GM18868 (cell line): ENCODE measurements around the gene P2RX1.
"Not testable (repeated sequence)": the region's sequence is repeated elsewhere in the genome, so short reads cannot be mapped to it uniquely, and the experiment has no call there.

Source experiments
- ATAC-seq: cut with Tn5 transposase; IDR thresholded peaks from one replicate; pipeline ENCODE4 v1.9.1; 2021; ENCODE audit warnings: mild to moderate bottlenecking, moderate library complexity; ENCODE audit not compliant: unreplicated experiment

P2RX1 gene

DNA sequence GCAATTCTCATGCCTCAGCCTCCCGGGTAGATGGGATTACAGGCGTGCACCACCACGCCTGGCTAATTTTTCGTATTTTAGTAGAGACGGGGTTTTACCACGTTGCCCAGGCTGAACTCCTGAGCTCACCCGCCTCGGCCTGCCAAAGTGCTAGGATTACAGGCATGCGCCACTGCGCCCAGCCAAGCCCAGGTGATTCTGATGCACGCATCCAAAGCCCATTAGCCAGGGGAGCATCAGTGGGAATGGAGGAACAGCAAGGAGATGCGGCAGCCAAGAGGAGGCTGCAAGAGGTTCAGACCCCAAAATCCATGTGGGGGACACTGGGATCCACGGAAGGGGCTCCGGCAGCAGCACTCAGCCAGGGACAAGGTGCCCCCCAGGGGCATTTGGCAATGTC is 35.9 kb upstream of the P2RX1 start:
- no peak for ATAC-seq

DNA sequence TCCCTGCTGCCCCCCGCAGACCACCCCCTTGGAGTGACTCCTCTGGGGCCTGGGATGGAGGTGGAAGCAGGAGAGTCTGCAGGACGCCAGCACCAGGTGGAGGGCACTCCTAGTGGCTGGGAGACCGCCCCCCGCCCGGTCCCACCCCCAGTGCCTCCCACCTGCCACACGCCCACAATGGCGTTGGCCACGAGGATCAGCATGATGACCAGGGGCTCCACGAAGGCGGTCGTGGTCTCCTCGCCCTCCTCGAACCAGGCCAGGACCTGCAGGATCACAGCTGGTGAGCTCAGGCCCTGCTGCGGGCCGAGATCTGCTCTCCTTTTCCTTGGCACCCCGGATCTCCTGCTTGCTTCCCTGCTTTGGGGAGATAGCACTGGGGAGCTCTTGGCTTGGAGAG is 35.2 kb upstream of the P2RX1 start:
- no peak for ATAC-seq

DNA sequence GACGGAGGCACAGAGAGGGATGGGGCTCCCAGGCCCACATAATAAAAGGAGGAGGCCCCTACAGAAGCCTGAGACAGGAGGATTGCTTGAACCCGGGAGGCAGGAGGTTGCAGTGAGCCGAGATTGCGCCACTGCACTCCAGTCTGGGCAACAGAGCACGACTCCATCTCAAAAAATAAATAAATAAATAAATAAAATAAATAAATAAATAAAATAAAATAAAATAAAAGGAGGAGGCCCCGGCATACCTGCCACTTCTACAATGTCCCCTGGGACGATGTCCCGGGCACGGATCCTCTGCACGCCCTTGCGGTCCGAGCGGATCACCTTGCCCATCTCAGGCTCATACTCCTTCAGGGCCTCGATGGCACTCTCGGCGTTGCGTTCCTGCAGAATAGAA is 34.7 kb upstream of the P2RX1 start:
- ATAC-seq = no peak

DNA sequence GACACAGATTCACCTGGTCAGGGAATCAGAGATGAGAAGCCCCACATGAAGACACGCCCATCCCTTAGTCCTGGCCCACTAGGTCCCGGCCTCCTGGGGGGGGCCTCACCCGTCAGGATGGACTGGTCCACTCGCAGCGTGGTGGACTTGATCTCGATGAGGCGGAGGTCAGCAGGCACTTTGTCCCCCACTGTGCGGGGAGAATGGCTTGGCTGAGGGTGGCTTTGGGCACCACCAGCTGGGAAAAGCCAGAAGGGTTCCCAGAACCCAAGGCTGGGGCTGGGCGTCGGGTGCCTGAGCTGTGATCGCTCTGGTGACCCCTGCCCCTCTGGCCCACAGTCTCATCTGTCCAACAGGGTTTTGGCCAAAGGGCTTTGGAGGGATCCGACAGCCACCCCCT is 34.3 kb upstream of the P2RX1 start:
- ATAC-seq = no peak

GRCh38 chr17:3949418-3949817 is 33.2 kb upstream of the P2RX1 start:
- ATAC-seq = no peak

GRCh38 chr17:3948551-3948950 is 32.3 kb upstream of the P2RX1 start:
- not testable (repeated sequence) for ATAC-seq

- ATAC-seq = no peak
Measured at GRCh38 chr17:3947318-3947810, 31.1 kb upstream of the P2RX1 start.

- no peak for ATAC-seq
Measured at GRCh38 chr17:3946711-3947235, 30.5 kb upstream of the P2RX1 start.

DNA sequence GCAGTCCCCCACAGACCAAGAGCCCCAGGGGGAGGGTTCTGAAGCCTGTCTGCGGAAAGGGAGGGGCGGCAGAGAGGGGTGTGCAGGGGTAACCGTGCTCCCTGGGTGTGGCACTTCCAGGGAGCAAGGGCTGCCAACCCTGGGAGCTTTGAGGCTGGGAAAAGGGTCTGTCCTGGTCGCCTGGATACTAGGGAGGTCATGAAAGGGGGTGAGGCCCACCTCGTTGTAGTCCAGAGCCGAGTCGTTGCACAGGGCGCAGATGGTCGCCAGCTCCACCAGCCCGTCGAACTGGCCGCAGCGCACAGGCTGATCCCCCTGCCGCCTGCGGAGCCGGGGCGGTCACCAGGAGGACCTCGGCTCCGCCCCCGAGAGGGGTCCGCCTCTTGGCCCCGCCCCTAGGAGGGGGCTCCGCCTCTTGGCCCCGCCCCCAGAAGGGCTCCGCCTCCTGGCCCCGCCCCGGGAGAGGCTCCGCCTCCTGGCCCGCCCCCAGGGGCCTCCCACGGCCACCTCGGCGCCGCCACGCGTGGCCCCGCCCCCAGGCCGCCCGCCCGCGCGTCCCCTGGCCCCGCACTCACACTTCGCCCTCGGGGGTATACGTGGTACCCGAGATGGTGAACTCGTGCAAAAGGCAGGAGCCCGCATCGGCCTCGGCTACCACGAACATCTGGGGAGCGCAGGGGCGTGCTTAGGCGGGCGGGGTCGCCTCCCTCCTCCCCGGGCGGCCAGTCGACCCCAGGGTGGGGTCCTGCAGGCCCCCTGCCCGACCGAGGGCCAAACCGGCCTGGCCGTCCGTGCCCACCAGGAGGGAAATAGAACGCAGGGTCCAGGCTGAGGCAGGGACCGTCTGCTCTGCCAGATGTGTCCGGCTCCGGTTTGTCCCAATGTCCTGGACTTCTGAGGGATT is 28.5 kb upstream of the P2RX1 start:
- no peak for ATAC-seq

- ATAC-seq = no peak
Measured at GRCh38 chr17:3943240-3943891, 27.1 kb upstream of the P2RX1 start.

GRCh38 chr17:3940965-3941698 is 24.9 kb upstream of the P2RX1 start:
- no peak for ATAC-seq

DNA sequence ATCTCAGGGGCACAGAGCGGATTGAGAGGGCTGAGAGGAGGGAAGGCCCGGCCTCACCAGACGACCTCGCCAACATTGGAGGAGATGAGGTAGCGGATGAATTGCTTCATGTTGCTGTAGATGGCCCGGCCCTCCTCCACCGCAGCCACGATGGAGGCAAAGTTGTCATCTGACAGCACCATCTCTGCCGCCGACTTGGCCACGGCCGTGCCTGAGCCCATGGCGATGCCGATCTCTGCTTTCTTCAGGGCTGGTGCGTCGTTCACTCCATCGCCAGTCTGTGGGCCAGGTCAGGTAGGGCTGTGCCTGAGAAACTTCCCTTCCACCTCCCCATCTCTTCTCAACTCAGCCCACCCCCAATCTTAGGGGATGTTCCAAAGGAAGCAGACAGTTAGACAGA is 21.1 kb upstream of the P2RX1 start:
- ATAC-seq = no peak

DNA sequence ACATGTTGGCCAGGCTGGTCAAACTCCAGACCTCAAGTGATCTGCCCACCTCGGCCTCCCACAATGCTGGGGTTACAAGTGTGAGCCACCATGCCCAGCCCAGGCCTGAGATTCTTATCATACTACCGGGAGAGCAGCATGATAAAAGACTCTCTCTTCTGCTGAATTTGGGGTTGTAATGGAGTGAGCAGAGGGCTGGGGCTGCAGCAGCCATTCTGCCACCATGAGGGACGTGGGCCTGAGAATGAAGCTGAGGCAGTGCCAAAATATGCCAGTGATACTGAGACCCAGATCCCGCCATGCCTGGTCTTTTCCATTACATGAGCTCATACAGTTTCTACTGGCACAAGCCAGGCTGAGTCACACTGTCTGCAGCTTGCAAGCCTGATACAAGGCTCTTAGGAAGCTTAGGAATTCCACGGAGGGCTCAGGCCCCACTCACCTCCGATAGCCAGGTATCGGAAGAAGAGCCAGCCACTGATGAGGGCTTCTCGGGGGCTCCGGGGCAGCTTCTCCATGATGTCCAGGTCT is 19.6 kb upstream of the P2RX1 start:
- ATAC-seq = no peak

GRCh38 chr17:3935140-3935542 is 18.9 kb upstream of the P2RX1 start:
- ATAC-seq = no peak

DNA sequence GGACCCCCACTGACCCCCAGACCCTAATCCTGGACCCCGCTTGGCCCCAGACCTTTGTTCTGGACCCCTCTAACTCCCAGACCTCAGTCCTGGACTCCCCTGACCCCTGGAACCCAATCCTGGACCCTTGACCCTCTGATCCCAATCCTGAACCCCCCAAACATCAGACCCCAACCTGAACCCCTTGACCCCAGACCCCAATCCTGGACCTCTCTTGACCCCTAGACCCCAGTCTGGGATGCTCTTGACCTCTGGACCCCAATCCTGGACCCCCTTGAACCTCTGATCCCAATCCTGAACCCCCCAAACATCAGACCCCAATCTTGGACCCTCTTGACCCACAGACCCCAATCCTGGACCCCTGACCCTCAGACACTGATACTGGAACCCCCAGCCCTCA is 13.5 kb upstream of the P2RX1 start:
- no peak for ATAC-seq

DNA sequence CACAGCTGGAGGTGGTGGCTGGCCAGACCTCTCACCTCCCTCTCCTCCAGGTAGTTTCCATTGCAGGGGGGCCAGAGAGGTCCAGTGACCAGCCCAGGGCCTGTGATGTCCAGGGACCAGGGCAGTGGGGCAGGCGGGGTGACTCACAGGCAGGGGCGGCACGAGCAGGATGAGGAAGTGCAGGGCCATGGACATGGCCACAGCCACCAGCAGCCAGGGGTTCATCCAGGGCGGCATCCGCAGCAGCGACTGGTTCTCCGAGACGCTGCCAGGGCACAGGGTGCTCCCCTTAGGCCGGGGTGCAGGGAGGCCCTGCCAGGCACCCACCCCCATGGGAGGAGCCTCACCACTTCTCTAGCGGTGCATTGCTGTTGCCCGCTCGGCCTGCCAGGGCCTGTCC is 12.9 kb upstream of the P2RX1 start:
- ATAC-seq = no peak

- ATAC-seq = no peak
Measured at GRCh38 chr17:3928406-3928805, 12.1 kb upstream of the P2RX1 start.

- ATAC-seq = no peak
Measured at GRCh38 chr17:3927628-3928340, 11.5 kb upstream of the P2RX1 start.

DNA sequence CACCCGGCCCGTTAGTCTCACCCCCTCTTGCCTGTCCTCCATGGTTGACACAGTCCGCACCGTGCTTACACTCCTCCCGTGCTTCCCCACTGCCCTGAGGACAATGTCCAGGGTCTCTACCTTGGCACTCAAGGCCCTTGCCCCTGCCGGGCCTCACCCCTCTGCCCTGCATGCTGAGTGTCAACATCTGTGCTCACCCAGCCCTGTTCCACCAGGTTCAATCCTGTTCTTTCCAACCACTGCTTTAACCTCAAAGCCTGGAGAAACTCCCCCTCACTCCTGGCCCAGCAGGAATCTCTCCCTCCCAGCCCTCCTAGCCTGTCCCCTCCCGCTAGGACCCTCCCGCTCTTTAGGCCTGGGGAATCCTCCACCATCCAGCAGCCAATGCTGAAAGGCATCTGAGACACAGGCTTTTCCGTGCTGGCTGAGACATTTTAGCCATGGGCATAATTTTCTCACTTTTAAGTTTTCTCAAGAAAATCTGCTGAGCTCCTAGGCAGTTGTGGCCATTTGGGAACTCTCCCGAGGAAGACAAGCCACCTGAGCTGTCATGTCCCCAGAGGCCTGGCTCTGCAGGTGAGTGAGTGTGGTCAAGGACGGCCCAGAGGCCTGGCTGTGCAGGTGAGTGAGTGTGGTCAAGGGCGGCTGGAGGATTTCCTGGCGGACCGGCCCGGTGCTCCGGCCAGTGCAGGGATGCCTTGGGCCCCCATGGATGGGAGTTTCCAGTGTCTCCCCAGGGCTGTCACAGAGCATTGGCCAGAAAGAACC is 10.8 kb upstream of the P2RX1 start:
- ATAC-seq = no peak
